Measurements from ENCODE around the gene ATP6V0D1.
"Not testable (repeated sequence)": the region's sequence is repeated elsewhere in the genome, so short reads cannot be mapped to it uniquely, and the experiment has no call there.

ATP6V0D1 gene

DNA sequence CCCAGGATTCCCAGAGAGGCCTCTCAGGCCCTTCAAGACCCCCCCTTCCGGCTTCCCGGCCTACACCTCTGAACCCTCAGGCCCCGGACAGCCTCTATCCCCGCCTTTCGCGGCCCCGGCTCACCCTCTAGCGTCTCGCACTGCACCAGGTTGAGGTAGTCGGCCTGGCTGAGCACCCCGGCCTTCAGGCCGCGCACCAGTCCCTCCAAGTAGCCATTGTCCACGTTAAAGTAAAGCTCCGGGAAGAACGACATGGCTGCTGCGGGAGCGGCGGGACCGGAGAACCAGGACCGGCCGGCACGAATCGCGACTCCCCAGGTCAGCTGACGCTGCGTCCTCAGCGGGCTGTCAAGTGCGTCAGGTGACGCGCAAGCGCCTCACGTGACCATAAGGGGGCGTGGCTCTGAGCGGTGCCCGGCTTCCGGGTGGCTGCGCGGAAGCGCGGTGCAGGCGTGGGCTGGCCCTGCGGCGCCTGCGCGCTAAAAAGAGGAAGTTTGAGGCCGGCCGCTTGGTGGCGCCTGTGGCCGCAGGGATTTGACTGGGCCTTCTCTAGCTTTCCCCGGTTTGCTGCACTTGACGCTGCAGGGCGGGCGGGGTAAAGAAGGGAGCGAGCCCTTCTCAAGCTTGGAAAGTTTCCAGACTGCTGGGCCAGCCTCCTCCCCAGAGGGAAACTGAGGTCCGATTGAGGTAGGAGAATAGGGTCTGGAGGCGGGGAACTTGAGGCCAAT, at the start of gene ATP6V0D1:
TSS of gene ATP6V0D1 (minus strand) at position 325 of the 728 bp plus-strand sequence. CDS start at position 254, 71 bp downstream.
- DNase-seq = peak; percentile 55 to 100 (median 96)

DNA sequence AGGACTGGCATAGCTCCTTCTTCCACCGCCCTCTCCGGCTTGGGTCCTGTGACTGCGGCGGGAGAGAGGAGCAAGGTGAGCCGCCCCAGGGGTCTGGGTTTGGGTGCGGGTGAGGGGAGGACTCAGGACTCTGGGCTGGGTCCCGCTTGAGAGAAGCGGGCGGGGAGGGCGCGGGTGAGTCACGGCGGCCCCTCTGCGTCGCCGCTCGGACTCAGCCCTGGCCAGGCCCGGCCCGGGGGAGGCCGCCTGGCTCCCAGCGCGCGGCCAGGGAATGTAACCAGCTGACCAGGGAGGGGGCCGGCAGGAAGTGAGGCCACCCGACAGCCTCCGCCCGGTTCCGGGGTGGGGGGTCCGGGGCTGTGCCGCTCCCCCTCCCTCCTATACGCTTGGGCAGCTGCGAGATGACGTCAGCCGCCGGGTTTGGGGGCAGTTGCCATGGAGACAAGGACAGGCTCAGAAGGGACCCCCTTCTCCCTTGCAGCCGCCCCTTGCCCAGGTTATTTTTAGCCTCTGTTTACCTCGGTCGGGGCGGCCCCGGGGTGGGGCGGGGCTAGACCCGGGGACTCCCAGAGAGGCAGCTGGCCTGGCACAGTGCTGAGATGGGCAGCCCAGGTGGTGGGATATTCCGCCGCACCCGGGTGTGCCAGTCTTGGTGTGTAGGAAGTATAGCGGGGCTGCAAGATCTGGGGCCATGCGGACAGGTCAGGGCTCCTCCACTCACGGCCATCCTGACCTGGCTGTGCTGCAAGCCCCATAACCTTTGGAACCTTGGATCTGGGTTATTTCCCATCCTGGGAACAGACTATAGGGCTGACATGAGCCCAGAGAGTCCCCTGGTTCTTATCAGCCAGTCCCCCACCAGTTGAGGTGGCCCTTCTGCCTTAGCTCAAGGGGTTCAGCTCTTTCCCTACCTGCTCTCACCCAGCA, 49.3 kb upstream of the ATP6V0D1 start:
- peak in 40 of 56 donors; percentile 19 to 86 (median 60) for DNase-seq

DNA sequence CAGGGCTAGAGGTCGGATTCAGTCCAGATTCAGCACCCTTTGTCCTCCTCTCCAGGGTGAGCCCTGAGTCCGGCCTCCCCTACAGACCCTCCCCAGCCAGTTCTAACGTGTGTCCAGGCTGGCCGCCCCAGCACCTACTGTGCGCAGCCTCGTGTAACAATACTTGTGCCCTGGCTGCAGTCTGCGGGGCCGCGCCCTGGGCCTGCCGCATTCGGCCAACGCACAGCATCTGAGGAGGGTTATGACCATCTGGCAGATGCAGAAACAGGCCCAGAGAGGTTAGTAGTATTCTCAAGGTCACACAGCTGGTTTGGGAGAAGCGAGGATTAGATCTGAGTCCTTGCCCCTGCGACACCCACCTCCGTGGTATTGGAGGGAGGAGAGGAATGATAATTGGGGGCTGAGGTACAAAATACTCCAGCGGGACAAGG, 48.6 kb upstream of the ATP6V0D1 start:
- DNase-seq = no peak

DNA sequence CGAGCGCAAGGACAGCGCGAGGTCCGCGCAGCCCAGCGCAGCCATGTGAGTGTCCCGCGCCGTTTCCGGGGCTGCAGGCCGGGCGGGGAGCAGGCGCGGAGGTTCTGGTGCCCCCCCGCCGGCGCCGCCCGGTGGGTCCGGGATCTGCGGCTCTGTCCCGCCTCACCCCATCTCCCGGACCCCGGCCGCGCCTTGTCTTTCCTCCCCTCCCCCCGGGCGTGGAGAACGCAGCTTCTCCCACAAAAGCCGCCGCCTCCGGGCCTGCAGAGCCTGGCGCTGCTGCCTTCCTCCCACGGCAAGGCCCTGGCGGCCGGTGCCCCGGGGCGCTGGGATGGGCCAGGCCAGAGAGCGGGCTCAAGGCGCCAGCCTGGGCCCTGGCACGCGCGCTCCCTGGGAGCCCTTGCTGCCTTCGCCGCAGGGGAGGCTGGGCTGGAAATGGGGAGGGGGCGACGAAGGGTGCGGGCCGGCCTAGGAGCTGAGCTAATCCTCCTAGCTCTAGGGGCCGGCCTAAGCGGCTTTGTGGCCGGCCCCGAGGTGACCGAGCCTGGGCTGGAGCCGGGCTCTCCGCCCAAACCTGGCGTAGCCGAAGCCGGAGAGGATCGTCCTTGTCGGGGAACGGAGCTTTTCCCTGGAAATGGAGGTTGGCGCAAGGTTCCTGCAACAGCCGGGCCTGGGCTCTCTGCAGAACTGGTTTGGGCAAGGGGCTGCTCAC, 48.1 kb upstream of the ATP6V0D1 start:
- DNase-seq = peak in 9 of 56 donors; percentile 48 to 70 (median 55)

DNA sequence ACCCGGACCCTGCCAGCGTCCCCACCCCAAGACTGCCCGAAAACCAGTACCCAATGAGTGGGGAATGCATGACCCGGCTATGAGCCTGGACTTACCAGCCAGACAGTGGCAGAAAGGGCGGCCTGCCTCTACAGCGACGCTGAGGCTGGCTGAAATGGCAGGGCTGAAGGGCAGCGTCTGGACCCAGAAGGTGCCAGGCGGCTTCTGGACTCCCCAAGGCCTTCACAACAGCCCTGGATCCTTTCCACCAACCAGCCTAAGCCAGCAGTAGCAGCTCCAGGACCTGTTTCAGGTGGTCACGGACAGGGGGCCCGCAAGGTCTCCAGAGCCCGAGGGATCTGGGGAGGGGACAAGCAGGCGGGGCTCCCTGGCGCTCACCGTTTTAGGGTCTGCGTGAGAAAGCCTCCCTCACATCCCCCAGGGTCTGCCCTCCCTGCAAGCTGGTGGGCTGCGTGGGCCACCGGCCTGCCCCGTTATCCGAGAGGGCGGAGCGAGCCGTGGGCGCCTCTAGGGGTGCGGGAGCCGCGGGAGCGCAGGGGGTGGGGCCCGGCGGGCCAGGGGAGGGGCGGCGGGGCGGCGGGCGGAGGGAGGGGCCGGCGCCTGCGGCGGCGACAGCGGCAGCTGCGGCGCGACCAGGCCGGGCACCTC, 47.4 kb upstream of the ATP6V0D1 start, which contains the start of gene RIPOR1:
TSS of gene RIPOR1 (plus strand) at position 608 of the 648 bp plus-strand sequence. CDS start 9,618 bp downstream, outside the sequence.
- peak in 29 of 56 donors; percentile 28 to 74 (median 51) for DNase-seq

DNA sequence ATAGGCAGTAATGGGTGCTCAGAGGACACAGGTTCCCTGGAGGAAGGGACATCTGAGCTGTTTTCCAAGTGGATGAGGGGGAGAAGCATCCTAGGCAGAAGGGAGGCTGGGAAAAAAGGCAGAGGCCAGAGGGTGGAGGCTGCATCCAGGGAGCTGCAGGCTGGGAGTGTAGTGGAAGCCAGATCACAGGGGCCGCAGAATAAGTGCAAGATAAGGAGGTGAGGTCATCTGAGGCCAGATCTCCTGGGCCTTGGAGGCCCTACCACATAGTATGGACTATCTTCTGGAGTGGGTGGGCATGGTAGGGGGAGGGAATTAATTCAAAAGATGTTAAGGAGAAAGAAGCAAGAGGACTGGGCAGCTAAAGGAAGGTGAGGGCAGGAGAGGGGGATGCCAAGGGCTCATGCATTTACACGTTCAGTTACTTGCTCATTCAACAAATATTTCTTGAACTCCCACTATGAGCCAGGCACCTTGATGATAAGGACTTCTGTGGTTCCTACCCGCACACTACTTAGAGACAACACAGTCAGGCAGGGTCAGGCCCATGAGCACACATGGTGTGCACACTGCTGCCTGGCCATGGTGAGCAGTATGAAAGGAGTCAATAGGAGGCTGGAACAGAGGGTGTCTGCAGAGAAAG, 45.3 kb upstream of the ATP6V0D1 start:
- DNase-seq = no peak

DNA sequence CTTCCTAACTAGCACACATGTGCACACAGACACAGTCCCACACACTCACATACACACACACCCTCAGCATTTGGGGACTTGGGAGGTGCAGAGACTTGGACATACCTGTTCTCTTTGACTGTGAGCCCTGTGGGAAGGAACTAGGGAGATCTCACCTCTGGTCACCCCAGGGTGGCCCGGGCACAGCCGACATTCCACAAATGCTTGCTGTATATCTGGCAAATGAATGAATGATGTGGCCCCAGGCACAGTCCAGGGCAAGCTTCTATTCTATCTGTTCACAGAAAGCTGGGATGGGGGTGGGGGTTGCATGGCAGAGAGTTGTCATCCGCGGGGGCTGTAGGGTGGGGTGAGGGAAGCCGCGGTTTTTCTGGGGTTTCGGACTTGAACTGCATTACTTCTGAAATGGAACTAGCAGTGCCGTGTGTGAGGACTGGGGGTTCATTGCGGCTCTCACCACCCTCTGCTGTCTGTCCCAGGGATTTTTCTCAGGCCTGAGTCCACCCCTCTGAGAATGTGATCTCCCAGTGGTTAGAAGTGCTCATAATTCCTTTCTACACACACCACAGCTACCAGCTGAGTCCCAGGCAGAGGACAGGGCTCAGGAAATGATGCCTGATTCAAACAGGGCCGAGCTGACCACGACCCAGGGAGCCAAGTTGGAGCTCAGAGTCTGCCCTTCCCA, 44.4 kb upstream of the ATP6V0D1 start:
- no peak for DNase-seq

DNA sequence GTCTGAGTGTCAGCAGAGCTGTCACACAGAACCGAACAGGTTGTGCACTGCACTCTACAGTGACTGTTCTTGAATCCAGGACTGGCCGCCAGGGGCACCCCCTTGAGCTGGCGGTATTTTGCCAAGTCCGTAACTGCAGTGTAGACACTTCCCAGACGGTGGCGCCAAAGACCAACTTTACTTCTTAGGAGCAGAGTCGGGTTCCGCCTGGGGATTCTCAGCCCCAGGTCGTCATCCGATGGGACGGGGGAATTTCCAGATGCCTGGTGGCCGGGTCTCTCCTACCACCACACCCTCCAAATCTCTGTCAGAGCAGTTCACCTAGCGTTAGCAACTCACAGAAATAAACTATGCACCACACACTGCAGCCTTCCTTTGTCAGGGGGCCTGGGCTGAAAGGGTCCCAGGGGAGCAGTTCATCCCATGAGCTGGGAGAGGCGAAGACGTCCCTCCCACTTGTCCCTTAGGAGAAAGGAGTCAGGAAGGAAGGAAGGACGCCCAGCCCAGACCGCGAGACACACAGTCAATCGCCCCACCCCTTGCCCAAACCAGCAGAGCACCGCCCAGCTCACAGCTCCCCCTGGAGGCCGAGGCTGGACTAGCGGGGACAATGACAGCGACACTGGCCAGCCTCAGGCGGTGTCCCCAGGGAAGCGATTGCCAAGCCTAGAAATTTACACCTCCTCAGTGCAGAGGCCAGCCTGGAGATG, 40.3 kb upstream of the ATP6V0D1 start:
- peak; percentile 39 to 97 (median 84) for DNase-seq

DNA sequence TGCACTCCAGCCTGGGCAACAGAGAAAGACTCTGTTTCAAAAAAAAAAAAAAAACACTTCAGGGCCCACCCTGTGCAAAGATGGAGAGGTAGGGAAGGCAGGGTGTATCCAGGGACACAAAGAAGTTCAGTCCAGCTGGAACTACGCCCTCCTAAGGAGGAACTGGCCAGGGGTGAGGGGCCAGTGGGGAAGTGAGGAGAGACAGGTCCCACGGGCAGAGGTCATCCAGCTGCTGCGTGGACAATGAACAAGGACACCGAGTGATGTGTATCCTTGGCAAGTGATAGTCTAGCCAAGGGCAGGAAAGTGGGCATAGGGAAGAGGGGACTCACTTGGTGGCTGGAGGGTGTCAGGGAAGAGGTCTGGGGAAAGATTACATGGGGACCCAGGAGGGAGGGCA, 38.3 kb upstream of the ATP6V0D1 start:
- DNase-seq = no peak

DNA sequence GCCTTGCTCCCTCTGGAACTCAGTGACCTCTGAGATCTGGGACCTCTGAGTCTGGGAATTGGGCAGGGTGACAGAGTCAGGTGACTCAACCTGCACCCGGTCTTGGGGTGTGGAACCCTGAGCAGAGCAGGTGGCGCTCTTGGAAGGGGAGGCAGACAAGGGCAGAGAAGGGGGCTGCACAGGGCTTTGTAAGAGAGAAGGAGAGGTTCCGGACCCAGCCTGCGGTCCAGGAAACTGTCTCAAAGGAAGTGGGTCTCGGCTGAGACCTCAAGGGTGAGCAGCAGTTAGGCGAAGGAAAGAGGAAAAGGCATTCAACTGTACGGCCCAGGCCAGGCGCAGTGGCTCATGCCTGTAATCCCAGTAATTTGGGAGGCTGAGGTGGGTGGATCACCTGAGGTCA, 37.7 kb upstream of the ATP6V0D1 start:
- DNase-seq = no peak

DNA sequence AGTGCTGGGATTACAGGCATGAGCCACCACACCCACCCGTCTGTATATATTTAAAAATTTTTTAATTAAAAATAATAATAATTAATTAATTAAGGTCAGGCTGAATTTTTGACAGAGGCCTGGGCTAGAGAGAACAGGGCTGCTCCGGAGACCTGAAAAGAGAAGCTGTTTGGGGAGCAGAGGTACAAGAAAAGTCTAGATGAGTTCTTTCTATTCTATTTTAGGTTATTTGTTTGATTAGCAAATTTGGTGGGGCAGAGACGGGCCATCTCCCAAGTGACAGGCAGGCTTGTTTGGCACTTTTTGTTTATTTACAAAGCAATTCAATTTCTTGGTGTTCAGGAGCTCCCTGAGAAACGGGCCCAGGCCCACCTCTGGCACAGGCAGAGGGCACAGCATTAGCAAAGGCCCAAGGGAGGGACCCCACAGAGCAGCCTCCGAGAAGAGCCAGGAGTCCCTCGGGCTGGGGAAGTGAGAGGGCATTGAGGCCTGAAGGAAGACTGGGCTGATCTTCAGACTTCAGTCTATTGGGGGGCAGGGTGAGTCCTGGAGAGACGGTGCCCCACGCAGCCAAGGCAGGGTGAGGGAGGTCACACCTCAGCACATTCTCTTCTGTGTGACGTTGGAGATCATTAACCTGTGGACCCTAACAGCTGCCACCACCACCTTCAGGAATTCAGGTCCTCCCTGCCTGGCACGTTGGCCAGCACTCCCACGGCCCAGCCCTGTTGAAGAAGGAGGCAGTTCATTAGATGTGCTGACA, 36.9 kb upstream of the ATP6V0D1 start:
- no peak for DNase-seq

DNA sequence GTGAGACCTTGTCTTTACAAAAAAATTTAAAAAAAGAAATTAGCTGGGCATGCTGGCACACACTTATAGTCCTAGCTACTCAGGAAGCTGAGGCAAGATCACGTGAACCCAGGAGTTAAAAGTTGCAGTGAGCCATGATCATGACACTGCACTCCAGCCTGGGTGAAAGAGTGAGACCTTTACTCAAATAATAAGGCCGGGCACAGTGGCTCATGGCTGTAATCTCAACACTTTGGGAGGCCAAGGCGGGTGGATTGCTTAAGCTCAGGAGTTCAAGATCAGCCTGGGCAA, 36.1 kb upstream of the ATP6V0D1 start:
- DNase-seq = no peak

DNA sequence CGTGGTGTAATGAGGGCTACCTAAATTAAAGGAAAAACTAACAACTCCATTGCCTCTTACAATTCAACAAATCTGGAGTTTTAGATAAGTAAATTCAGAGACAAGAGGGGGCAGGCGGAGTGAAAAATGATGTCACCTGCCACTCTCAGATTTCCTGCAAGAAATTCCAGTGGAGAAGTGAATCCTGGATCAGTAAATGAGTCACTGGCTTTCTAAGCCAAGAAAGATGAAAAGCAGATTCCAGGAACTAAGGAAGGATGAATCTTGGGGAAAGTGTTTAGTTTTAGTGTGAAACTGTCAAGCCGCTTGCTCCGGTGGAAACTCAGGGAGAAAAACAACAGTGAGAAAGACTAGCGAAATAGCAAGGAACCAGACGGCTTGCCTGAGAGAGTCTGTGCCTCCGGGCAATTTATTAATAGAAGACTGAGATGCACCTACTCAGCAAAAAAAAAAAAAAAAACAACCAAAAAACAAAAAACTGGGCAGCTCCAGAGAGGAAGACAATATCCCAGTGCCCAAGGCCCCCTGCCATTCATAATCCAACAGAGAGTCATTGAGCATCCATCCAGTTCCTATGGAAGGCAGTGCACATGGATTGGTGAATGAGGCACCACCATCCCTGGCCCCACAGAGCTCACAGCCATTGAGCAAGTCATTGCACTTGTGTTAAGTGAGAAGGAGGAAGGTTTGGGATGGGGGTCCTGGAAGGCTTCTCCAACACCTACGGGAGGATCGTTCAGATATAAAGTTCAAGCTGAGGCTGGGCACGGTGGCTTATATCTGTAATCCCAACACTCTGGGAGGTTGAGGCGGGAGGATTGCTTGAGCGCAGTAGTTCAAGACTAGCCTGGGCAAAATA, 35.6 kb upstream of the ATP6V0D1 start:
- no peak for DNase-seq

DNA sequence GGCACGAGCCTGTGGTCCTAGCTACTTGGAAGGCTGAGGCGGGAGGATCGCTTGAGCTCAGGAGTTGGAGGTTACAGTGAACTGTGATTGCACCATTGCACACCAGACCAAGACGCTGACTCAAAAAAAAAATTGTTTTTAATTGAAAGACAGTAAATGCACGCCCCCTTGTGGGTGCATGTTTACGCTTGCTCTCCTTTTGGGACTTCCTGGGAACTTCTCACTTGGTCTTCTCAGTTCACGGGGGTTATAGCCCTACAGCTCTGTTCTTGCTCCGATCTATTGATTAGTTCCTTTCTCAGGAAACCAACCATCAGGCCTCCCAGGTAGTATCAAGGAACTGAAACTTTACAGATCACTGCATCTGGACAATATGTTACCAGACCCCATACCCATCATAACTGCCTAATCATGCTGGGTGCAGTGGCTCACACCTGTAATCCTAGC, 33.4 kb upstream of the ATP6V0D1 start:
- DNase-seq = peak in 20 of 56 donors; percentile 11 to 74 (median 28)

DNA sequence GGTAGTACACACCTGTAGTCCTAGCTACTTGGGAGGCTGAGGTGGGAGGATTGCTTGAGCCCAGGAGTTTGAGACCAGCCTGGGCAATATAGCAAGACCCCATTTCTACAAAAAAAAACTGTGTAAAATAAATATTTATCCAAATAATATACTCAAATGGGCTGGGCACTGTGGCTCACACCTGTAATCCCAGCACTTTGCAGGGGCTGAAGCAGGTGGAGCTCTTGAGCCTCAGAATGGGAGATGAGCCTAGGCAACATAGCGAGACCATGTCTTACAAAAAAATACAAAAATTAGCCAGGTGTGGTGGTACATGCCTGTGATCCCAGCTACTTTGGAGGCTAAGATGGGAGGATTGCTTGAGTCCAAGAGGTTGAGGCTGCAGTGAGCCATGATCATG, 32.9 kb upstream of the ATP6V0D1 start:
- not testable (repeated sequence) for DNase-seq

DNA sequence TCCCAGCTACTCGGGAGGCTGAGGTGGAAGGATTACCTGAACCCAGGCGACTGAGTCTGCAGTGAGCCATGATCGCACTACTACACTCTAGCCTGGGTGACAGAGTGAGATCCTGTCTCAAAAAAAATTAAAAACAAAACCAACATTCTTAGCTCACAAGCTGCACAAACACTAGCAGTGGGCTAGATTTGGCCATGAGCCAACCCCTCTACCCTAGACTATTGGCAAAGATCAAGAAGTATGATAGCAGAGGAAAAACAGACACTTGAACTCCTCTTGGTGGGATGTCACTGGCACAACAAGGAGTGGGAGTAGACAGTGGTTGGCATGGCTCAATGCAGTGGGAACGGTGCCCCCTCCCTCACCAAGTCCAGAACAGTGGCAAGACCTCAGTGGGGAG, 28.1 kb upstream of the ATP6V0D1 start:
- DNase-seq = no peak

DNA sequence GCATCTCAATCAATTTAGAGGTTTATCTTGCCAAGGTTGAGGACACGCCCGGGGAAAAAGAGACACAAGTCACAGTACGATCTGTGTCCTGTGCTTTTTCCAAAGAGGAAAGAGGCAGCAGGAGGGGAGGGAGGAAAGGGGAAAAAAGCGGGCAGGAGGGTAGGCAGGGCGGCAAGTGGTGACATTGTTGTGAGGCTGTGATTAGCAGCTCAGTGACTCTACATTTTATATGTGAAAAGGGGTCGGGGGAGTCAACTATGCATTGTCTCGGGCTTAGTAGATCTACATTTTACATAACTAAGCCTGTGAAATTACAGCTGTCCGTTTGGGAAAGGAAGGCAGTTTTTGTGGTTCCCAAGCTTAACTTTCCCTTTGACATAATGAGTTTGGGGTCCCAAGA, 25.5 kb upstream of the ATP6V0D1 start:
- no peak for DNase-seq
